Ishikawa (cell line): ENCODE results near the gene ZNF682.

ENCODE experiments used
- CEBPB ChIP-seq: IDR thresholded peaks from 2 replicates; pipeline ENCODE4 v1.6.1; 2012
- CREB1 ChIP-seq: IDR thresholded peaks from 2 replicates; pipeline ENCODE4 v1.6.1; 2012; ENCODE audit warnings: low read depth
- EGR1 ChIP-seq: IDR thresholded peaks from 2 replicates; pipeline ENCODE4 v1.6.1; 2012
- EP300 ChIP-seq: IDR thresholded peaks from 2 replicates; pipeline ENCODE4 v1.6.1; 2012; ENCODE audit warnings: borderline replicate concordance
- FOXM1 ChIP-seq: IDR thresholded peaks from 2 replicates; pipeline ENCODE4 v1.6.1; 2012; ENCODE audit warnings: low read depth, borderline replicate concordance
- MAX ChIP-seq: IDR thresholded peaks from 2 replicates; pipeline ENCODE4 v1.6.1; 2012
- NFIC ChIP-seq: IDR thresholded peaks from 2 replicates; pipeline ENCODE4 v1.6.1; 2012
- RAD21 ChIP-seq: IDR thresholded peaks from 2 replicates; pipeline ENCODE4 v1.6.1; 2012; ENCODE audit warnings: low read depth
- REST ChIP-seq: IDR thresholded peaks from 2 replicates; pipeline ENCODE4 v1.6.1; 2012; ENCODE audit warnings: low read depth, mild to moderate bottlenecking
- TAF1 ChIP-seq: IDR thresholded peaks from 2 replicates; pipeline ENCODE4 v1.6.1; 2012; ENCODE audit warnings: low read depth, mild to moderate bottlenecking
- TCF12 ChIP-seq: IDR thresholded peaks from 2 replicates; pipeline ENCODE4 v1.6.1; 2012; ENCODE audit warnings: low read depth
- TEAD4 ChIP-seq: IDR thresholded peaks from 2 replicates; pipeline ENCODE4 v1.6.1; 2012
- YY1 ChIP-seq: IDR thresholded peaks from 2 replicates; pipeline ENCODE4 v1.6.1; 2012; ENCODE audit warnings: low read depth
- ZBTB7A ChIP-seq: IDR thresholded peaks from 2 replicates; pipeline ENCODE4 v1.6.1; 2012; ENCODE audit warnings: low read depth
- TF ChIP-seq, protein P1 (sequence below): IDR thresholded peaks from 2 replicates; pipeline ENCODE4 v1.6.1; 2012

Gene ZNF682

GRCh38 chr19:20072936-20073335 lies 33.6 kb upstream of the ZNF682 start:
- TF ChIP-seq REST (no peak), TCF12 (no peak), CREB1 (no peak), MAX (no peak), CEBPB (no peak), ZBTB7A (no peak)

- TF ChIP-seq RAD21 = no peak
These were observed 31.4 kb upstream of the ZNF682 start for GRCh38 chr19:20070691-20071090.

DNA sequence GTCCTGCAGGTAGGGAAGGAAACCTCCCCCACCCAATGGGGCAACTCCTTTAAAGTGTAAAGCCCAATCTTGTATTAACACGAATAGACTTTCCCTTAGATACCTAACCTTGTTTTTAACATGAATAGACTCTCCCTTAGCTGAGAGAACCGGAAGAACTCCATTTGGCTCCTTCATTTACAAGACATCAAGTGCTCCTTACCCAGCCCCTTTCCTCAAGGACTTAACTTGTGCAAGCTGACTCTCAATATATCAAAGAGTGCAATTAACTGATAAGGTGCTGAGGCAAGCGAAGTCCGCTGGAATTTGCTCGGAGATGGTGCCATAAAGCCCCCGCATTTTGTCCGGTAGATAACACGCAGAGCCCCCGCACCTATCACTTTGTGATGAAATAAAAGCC lies 28.6 kb upstream of the ZNF682 start:
- TF ChIP-seq, protein P1, sequence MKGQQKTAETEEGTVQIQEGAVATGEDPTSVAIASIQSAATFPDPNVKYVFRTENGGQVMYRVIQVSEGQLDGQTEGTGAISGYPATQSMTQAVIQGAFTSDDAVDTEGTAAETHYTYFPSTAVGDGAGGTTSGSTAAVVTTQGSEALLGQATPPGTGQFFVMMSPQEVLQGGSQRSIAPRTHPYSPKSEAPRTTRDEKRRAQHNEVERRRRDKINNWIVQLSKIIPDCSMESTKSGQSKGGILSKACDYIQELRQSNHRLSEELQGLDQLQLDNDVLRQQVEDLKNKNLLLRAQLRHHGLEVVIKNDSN = no peak
- TF ChIP-seq REST (no peak), EGR1 (no peak), ZBTB7A (no peak), MAX (no peak), CREB1 (no peak), RAD21 (no peak), NFIC (no peak)

GRCh38 chr19:20066861-20067260 lies 27.6 kb upstream of the ZNF682 start:
- TF ChIP-seq NFIC (no peak), EP300 (no peak), ZBTB7A (no peak), FOXM1 (no peak), EGR1 (no peak), TEAD4 (no peak), CEBPB (no peak), REST (no peak), CREB1 (no peak), TCF12 (no peak), YY1 (no peak), MAX (no peak), RAD21 (no peak), TAF1 (no peak)
- TF ChIP-seq, protein P1 = no peak

DNA sequence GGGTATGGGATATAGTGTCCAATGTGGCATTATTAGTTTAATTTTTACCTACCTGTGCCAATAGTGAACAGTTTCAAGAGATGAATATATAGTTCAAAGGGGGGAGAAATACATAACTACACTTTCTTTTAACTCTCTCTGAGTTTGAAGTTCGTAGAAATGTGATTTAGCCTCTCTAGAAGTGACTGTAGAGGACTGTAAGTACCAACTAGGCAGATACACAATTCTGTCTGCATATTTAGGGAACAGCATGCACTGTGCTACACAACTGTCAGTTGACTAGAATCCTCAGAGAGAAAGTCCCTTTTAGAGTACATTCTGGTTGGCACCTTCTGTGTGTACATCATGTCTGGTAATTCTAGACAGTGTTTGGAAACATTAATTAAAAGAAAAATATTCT lies 21.0 kb upstream of the ZNF682 start:
- TF ChIP-seq RAD21 (no peak), NFIC (no peak), TAF1 (no peak), EP300 (no peak), CEBPB (no peak), EGR1 (no peak), CREB1 (no peak), TCF12 (no peak), REST (no peak), TEAD4 (no peak), ZBTB7A (no peak), MAX (no peak), FOXM1 (no peak), YY1 (no peak)
- TF ChIP-seq, protein P1 = no peak
